HEK293T (cell line): Measurements from ENCODE around the gene HS1BP3.

Experiments
- CTCF ChIA-PET: fragments of 350-600 bp; formaldehyde crosslinking; extraction: SDS; loops from one replicate; lab custom pipeline; 2021; ENCODE audit warnings: antibody characterized with exemption, inconsistent platforms; lab: Yijun Ruan, JAX
- POLR2A ChIA-PET: fragments of 350-600 bp; formaldehyde crosslinking; extraction: SDS; loops from one replicate; lab custom pipeline; 2020; ENCODE audit warnings: antibody characterized with exemption, inconsistent platforms; lab: Yijun Ruan, JAX
- DNase-seq: peaks from one replicate; pipeline ENCODE4 v3.0.0; 2012; ENCODE audit warnings: mixed read lengths; ENCODE audit errors: extremely low spot score
- ARNT ChIP-seq: fragments of 450-650 bp; IDR thresholded peaks from 2 replicates; pipeline ENCODE4 v1.6.1; 2017; ENCODE audit warnings: mild to moderate bottlenecking
- BHLHE40 ChIP-seq: fragments of 450-650 bp; IDR thresholded peaks from 2 replicates; pipeline ENCODE4 v1.6.1; 2016; ENCODE audit warnings: mild to moderate bottlenecking, moderate library complexity, borderline replicate concordance
- CTBP1 ChIP-seq: fragments of 450-650 bp; IDR thresholded peaks from 2 replicates; pipeline ENCODE4 v1.6.1; 2016; ENCODE audit warnings: borderline replicate concordance
- ELF4 ChIP-seq: fragments of 450-650 bp; IDR thresholded peaks from 2 replicates; pipeline ENCODE4 v1.6.1; 2017; ENCODE audit warnings: antibody characterized with exemption
- FOXA1 ChIP-seq: fragments of 450-650 bp; IDR thresholded peaks from 2 replicates; pipeline ENCODE4 v1.6.1; 2016; ENCODE audit warnings: mild to moderate bottlenecking
- FOXK2 ChIP-seq: fragments of 450-650 bp; IDR thresholded peaks from 2 replicates; pipeline ENCODE4 v1.6.1; 2016; ENCODE audit warnings: mild to moderate bottlenecking
- FOXM1 ChIP-seq: fragments of 450-650 bp; IDR thresholded peaks from 2 replicates; pipeline ENCODE4 v1.6.1; 2017; ENCODE audit warnings: mild to moderate bottlenecking, borderline replicate concordance
- HDGF ChIP-seq: fragments of 450-650 bp; IDR thresholded peaks from 2 replicates; pipeline ENCODE4 v1.6.1; 2017; ENCODE audit warnings: antibody characterized with exemption, borderline replicate concordance
- L3MBTL2 ChIP-seq: fragments of 450-650 bp; conservative IDR thresholded peaks from 2 replicates; pipeline ENCODE4 v1.6.1; 2016; ENCODE audit warnings: mild to moderate bottlenecking
- LEF1 ChIP-seq: fragments of 450-650 bp; IDR thresholded peaks from 2 replicates; pipeline ENCODE4 v1.6.1; 2017; ENCODE audit warnings: mild to moderate bottlenecking, borderline replicate concordance
- NFRKB ChIP-seq: fragments of 450-650 bp; IDR thresholded peaks from 2 replicates; pipeline ENCODE4 v1.6.1; 2016; ENCODE audit warnings: mild to moderate bottlenecking, moderate library complexity
- SP1 ChIP-seq: fragments of 450-650 bp; IDR thresholded peaks from 2 replicates; pipeline ENCODE4 v1.6.1; 2017
- SUZ12 ChIP-seq: fragments of 450-650 bp; IDR thresholded peaks from 2 replicates; pipeline ENCODE4 v1.6.1; 2016; ENCODE audit warnings: mild to moderate bottlenecking
- TARDBP ChIP-seq: fragments of 450-650 bp; IDR thresholded peaks from 2 replicates; pipeline ENCODE4 v1.6.1; 2016
- ZNF384 ChIP-seq: fragments of 450-650 bp; IDR thresholded peaks from 2 replicates; pipeline ENCODE4 v1.6.1; 2016
- TF ChIP-seq, protein P1 (sequence below): fragments of 450-650 bp; IDR thresholded peaks from 2 replicates; pipeline ENCODE4 v1.6.1; 2016

Gene HS1BP3

DNA sequence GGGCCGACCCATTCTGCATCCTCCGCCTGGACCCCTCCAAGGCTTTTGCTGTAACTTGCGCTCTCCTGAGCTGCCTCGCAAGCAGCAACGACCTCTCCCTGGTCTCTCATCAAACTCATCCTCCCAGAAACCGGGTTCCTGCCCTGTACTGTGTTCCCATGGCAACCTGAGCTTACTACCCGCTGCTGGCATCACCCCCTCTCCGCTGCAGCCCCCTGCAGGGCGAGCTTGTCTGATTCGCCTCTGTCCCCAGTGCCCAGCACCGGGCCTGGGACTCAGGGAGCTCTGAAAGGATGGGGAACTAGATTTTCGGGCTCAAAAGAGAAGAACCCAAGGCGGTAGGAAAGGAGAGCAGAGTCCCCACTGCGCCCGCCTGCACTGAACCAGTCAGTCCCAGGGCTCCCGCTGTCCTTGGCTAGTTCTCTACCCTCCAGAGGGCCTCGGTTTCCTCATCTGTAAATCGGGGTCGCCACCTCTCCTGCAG, 463 bp downstream of the HS1BP3 start:
- POLR2A ChIA-PET, result interaction anchor here (0.6 to 4.2 kb wide), 9 partner anchors 8 to 299 kb away, joined by 3 to 36 read pairs (median 4); partner anchors contain the start of gene RHOB
- CTCF ChIA-PET, result interaction anchor here (0.6 to 2.4 kb wide), 8 partner anchors 8 to 298 kb away, joined by 3 to 20 read pairs (median 4); no protein-coding TSS in a partner anchor
- TF ChIP-seq FOXA1, result no peak
- no peak for TF ChIP-seq BHLHE40
- TF ChIP-seq CTBP1, result no peak
- TF ChIP-seq, protein P1, sequence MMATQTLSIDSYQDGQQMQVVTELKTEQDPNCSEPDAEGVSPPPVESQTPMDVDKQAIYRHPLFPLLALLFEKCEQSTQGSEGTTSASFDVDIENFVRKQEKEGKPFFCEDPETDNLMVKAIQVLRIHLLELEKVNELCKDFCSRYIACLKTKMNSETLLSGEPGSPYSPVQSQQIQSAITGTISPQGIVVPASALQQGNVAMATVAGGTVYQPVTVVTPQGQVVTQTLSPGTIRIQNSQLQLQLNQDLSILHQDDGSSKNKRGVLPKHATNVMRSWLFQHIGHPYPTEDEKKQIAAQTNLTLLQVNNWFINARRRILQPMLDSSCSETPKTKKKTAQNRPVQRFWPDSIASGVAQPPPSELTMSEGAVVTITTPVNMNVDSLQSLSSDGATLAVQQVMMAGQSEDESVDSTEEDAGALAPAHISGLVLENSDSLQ, result no peak
- no peak for TF ChIP-seq HDGF
- no peak for TF ChIP-seq ARNT
- TF ChIP-seq TARDBP, result no peak
- TF ChIP-seq ZNF384, result no peak
- TF ChIP-seq FOXM1, result no peak
- TF ChIP-seq NFRKB, result no peak
- TF ChIP-seq SP1, result no peak
- TF ChIP-seq LEF1, result no peak
- no peak for TF ChIP-seq L3MBTL2
- TF ChIP-seq FOXK2, result no peak
- TF ChIP-seq ELF4, result no peak
- no peak for TF ChIP-seq SUZ12
- peak; percentile 29 for DNase-seq

DNA sequence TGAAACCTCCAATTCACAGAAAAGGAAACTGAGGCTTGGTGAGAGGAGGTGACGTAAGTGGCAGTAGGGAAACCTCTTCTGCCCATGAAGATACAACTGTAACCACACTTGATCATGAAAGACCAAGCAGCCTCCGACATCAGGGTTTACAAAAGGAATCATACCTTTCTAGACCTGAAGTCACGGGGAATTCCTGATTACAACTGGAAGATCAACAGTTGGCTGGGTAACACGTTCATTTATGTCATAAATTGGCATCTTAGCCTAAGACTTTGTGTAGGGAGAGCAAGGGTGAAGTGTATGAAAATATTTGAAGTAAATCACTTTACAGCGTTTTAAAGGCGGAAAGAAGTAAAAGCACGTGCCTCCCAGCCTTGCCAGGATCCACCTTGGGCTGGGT, 922 bp downstream of the HS1BP3 start:
- ChIA-PET POLR2A (interaction anchor here (0.6 to 4.2 kb wide), 6 partner anchors 8 to 470 kb away, joined by 3 to 36 read pairs (median 5); partner anchors contain the start of gene RHOB), CTCF (interaction anchor here (0.6 to 2.4 kb wide), 9 partner anchors 8 to 297 kb away, joined by 3 to 20 read pairs (median 5); no protein-coding TSS in a partner anchor)
- DNase-seq, result no peak
- no peak for TF ChIP-seq CTBP1
- TF ChIP-seq FOXM1, result no peak
- no peak for TF ChIP-seq HDGF
- TF ChIP-seq, protein P1, result no peak
- TF ChIP-seq NFRKB, result no peak
- TF ChIP-seq LEF1, result no peak
- no peak for TF ChIP-seq BHLHE40
- TF ChIP-seq ELF4, result no peak
- TF ChIP-seq SP1, result no peak
- TF ChIP-seq ZNF384, result no peak
- TF ChIP-seq TARDBP, result no peak
- no peak for TF ChIP-seq FOXA1
- no peak for TF ChIP-seq ARNT
- TF ChIP-seq L3MBTL2, result no peak
- no peak for TF ChIP-seq FOXK2
- TF ChIP-seq SUZ12, result no peak

DNA sequence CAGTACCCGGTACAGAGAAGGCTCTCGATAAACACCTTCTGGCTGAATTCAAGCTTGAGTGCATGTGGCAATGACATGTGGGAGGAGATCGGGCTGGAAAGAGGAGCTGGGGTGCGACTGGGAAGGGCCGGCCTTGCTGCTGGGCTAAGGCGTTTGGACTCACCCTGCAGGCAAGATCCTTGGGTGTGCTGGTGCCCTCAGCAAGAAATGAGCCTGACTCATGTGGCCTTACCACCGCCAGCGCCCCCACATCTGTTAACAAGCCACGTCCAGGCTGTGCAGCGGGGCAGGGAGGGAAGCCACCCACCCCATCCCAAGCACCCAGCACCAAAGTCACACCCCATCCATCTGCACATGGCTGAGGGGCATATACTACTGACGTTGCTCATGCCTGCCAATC, 1.3 kb downstream of the HS1BP3 start:
- no peak for TF ChIP-seq CTBP1
- no peak for TF ChIP-seq L3MBTL2
- no peak for TF ChIP-seq BHLHE40
- no peak for TF ChIP-seq ARNT
- TF ChIP-seq FOXM1, result no peak
- no peak for TF ChIP-seq TARDBP
- TF ChIP-seq FOXA1, result no peak
- TF ChIP-seq SP1, result no peak
- TF ChIP-seq HDGF, result no peak
- no peak for TF ChIP-seq ELF4
- TF ChIP-seq LEF1, result no peak
- TF ChIP-seq FOXK2, result no peak
- TF ChIP-seq, protein P1, result no peak
- no peak for TF ChIP-seq ZNF384
- TF ChIP-seq NFRKB, result no peak
- TF ChIP-seq SUZ12, result no peak
- DNase-seq, result no peak
- POLR2A ChIA-PET, result interaction anchor here (0.6 to 4.2 kb wide), 2 partner anchors 202 to 470 kb away, joined by 4 to 36 read pairs; partner anchors contain the start of gene RHOB
- CTCF ChIA-PET, result interaction anchor here (1.1 to 1.8 kb wide), 5 partner anchors 18 to 297 kb away, joined by 3 to 6 read pairs (median 4); no protein-coding TSS in a partner anchor

DNA sequence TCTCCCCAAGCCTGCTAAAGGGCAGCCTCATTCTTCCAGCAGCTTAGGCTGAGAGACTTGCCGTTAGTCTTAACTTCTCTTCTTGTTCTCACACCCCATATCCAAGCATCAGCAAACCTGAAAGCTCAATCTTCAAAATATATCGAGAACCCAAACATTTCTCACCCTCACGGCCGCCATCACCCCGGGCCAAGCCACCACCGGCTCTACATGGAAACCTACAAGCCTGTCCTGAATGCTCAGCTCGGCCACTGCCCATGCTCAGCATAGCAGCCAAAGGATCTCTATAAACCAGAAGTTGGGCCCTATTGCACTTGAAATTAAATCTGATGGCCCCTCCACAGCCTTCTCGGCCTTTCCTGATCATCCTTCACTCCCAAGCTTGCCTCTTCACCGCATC, 2.1 kb downstream of the HS1BP3 start:
- CTCF ChIA-PET, result interaction anchor here (0.8 to 1.8 kb wide), 5 partner anchors 13 to 253 kb away, joined by 3 to 6 read pairs (median 4); no protein-coding TSS in a partner anchor

More for the DNA sequence above, 2.1 kb downstream of the HS1BP3 start:
- POLR2A ChIA-PET, result interaction anchor here (4.2 kb wide), 1 partner anchor 201 kb away, joined by 36 read pairs; the partner anchor contains the start of gene RHOB
- TF ChIP-seq L3MBTL2 (no peak), FOXA1 (no peak), ARNT (no peak), TARDBP (no peak), SP1 (no peak), NFRKB (no peak), FOXK2 (no peak), LEF1 (no peak), ELF4 (no peak), BHLHE40 (no peak), ZNF384 (no peak), FOXM1 (no peak), HDGF (no peak), CTBP1 (no peak), SUZ12 (no peak)
- TF ChIP-seq, protein P1, result no peak
- no peak for DNase-seq
